Endothelial cell (in vitro differentiated cells): ENCODE results near the gene PCARE. TPM values are rescaled to one million over a fixed set of nuclear protein-coding genes. Genes with fewer than 3 reads are reported as not detected.

Source experiments
- DNase-seq: peaks from one replicate; pipeline ENCODE4 v3.0.0; 2021; ENCODE audit warnings: low spot score
- H3K27ac Mint-ChIP-seq: one replicate; pipeline ENCODE4 v1.8.0; 2021; ENCODE audit warnings: mixed read lengths, inconsistent platforms; ENCODE audit not compliant: unreplicated experiment
- H3K27me3 Mint-ChIP-seq: one replicate; pipeline ENCODE4 v1.8.0; 2021; ENCODE audit warnings: mild to moderate bottlenecking, moderate library complexity, mixed read lengths, inconsistent platforms; ENCODE audit not compliant: unreplicated experiment
- H3K36me3 Mint-ChIP-seq: one replicate; pipeline ENCODE4 v1.8.0; 2021; ENCODE audit warnings: mild to moderate bottlenecking, low read depth, mixed read lengths, inconsistent platforms; ENCODE audit not compliant: unreplicated experiment
- H3K4me1 Mint-ChIP-seq: one replicate; pipeline ENCODE4 v1.8.0; 2021; ENCODE audit warnings: mild to moderate bottlenecking, mixed read lengths, inconsistent platforms; ENCODE audit not compliant: unreplicated experiment
- H3K4me3 Mint-ChIP-seq: one replicate; pipeline ENCODE4 v1.8.0; 2021; ENCODE audit warnings: mild to moderate bottlenecking, mixed read lengths, inconsistent platforms; ENCODE audit not compliant: unreplicated experiment
- H3K9me3 Mint-ChIP-seq: one replicate; pipeline ENCODE4 v1.8.0; 2021; ENCODE audit warnings: mixed read lengths, inconsistent platforms; ENCODE audit not compliant: unreplicated experiment
- CTCF ChIP-seq: fragments of 200-600 bp; sonication (generic); IDR thresholded peaks from one replicate; pipeline ENCODE4 v1.5.0; 2021; ENCODE audit warnings: antibody characterized with exemption; ENCODE audit not compliant: unreplicated experiment
- total RNA-seq: library from RNA; stranded (reverse); fragmentation: NEBNext Ultra II Directional; extraction: Animal tissue kit (Norgen Biotek cat#: 25700); gene quantifications from one replicate; pipeline ENCODE4 v1.2.1, GENCODE V29; 2021; ENCODE audit not compliant: unreplicated experiment

The PCARE gene
- total RNA-seq, 1 donor from 2014 or later: not detected

GRCh38 chr2:29042561-29043075 is 31.7 kb downstream of the PCARE start:
- Mint-ChIP-seq H3K27me3 (no peaks in the 10 kb centered on the region), H3K4me3 (no peak overlapping the region), H3K9me3 (no peaks in the 10 kb centered on the region), H3K27ac (no peak overlapping the region), H3K4me1 (no peaks in the 10 kb centered on the region), H3K36me3 (no peaks in the 10 kb centered on the region)
- DNase-seq: no peak
- TF ChIP-seq CTCF: no peak

GRCh38 chr2:29041161-29041660 is 33.1 kb downstream of the PCARE start:
- no peaks in the 10 kb centered on the region for H3K36me3 Mint-ChIP-seq
- no peak for DNase-seq
- no peaks in the 10 kb centered on the region for H3K9me3 Mint-ChIP-seq
- TF ChIP-seq CTCF: no peak
- H3K4me1 Mint-ChIP-seq: no peaks in the 10 kb centered on the region
- H3K4me3 Mint-ChIP-seq: no peak overlapping the region
- H3K27ac Mint-ChIP-seq: no peak overlapping the region
- H3K27me3 Mint-ChIP-seq: no peaks in the 10 kb centered on the region

GRCh38 chr2:29040552-29040951 is 33.8 kb downstream of the PCARE start:
- Mint-ChIP-seq H3K9me3 (no peaks in the 10 kb centered on the region), H3K27me3 (no peaks in the 10 kb centered on the region)

GRCh38 chr2:29039718-29040480 is 34.4 kb downstream of the PCARE start:
- DNase-seq: no peak
- Mint-ChIP-seq H3K36me3 (no peaks in the 10 kb centered on the region), H3K27me3 (no peaks in the 10 kb centered on the region), H3K27ac (no peak overlapping the region), H3K4me1 (no peaks in the 10 kb centered on the region), H3K9me3 (no peaks in the 10 kb centered on the region), H3K4me3 (no peak overlapping the region)
- TF ChIP-seq CTCF: no peak

More at GRCh38 chr2:29040552-29040951, 33.8 kb downstream of the PCARE start:
- DNase-seq: no peak
- no peak for TF ChIP-seq CTCF
- no peaks in the 10 kb centered on the region for H3K36me3 Mint-ChIP-seq
- no peaks in the 10 kb centered on the region for H3K4me1 Mint-ChIP-seq
- no peak overlapping the region for H3K4me3 Mint-ChIP-seq
- H3K27ac Mint-ChIP-seq: no peak overlapping the region
